Activated CD4-positive, alpha-beta T cell treated with anti-CD3 and anti-CD28 coated beads, Interleukin-2, amount 50 U/mL, for 48 hours (primary cell): Measurements from ENCODE around the gene RGS9.
A peak's percentile ranks its signal among the peaks of the same experiment; 100 is the strongest.
"Not testable (repeated sequence)": the region's sequence is repeated elsewhere in the genome, so short reads cannot be mapped to it uniquely, and the experiment has no call there.

ENCODE experiments used
- DNase-seq, 2 experiments: peaks; one replicate each; pipeline ENCODE4 v3.0.0-alpha.2; 2020

RGS9 gene

DNA sequence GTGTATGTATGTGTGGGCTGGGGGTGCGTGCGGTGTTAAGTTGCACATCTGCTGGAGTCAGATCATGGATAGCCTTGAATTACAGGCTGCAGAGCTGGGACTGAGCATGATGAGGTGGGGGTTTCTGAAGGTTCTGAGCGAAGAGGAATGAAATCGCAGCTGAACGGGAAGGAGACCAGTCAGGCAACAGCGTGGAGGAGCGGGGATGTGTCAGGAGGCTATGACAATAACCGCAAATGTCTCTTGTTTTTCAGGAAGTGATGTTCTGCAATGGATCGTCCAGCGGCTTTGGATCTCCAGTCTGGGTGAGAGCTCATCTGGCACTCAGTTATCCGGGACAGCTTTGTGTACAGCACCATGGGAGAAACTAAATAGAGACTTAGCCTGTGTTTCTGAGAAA lies 20.9 kb downstream of the RGS9 start:
- DNase-seq = no peak

DNA sequence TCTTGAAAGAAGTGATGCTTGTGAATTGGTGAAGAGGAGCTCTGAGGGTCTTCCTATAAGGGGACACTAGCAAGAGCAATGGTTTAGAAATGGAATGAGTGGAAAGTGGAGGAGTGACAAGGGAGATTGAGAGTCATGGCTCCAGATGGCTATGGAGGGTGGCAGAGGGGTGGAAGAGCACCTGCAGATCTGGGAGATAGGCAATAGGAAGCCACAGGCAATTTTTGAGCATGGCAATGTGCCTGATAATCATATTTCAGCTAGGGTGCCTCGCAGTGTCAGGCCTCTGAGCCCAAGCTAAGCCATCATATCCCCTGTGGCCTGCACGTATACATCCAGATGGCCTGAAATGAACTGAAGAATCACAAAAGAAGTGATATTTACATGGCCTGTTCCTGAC lies 21.5 kb downstream of the RGS9 start:
- no peak for DNase-seq

DNA sequence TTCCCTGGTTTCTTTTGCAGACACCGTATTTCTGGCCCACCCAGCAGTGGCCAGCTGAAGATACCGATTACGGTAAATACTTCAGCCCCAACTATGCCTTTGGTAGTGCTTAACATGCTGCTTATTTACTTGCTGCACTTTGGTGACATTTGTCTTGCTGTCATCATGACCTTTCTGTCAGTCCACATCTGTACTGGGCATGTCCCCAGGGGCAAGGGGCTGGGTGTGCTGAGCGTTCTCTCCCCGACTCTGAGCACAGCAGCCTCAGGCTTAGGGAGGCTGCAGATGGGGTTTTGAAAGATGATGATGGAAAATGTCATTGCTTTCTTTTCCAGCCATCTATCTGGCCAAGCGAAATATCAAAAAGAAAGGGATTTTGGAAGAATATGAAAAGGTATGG lies 23.3 kb downstream of the RGS9 start:
- DNase-seq = no peak

DNA sequence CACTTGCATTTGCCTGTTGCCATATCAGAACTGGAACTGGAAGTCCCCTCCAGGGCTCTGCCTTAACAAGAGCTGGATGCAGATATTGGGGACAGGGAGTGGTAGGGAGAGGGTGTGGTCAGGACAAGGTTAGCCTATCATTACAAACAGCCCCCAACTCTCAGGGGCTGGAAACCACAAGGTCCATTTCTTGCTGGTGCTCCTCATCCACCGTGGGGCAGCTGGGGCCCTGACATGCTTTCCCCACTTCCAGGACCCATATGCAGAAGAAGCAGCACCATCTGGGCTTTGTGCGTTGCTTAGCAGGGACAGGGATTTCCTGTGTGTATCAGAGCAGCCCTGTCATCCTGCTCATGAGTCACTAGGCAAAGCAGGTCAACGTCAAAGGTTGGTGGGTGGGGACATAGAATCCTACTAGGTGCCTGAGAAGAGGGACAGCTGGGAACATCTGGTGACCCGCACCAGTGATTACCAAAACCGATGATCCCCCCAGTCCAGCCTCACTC lies 26.9 kb downstream of the RGS9 start:
- peak; percentile 41 to 65 for DNase-seq

DNA sequence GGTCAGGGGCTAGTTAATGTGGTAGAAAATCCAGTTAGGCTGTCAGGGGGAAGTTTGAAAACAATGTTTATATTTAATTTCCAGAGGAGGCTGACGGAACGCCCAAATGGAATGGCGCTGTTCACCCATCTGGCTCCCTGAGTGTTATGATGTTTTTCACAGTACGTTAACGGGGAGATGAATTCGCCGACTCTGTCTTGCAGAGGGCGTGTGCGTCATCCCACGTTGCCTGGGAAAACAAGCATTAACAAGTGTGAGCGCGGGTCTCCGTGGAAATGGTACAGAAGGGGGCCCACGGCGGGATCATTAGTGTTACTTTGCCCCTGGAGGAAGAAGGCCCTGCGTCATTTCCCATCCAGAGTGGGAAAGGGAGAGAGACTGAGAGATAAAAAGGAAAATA lies 29.6 kb downstream of the RGS9 start:
- no peak for DNase-seq

DNA sequence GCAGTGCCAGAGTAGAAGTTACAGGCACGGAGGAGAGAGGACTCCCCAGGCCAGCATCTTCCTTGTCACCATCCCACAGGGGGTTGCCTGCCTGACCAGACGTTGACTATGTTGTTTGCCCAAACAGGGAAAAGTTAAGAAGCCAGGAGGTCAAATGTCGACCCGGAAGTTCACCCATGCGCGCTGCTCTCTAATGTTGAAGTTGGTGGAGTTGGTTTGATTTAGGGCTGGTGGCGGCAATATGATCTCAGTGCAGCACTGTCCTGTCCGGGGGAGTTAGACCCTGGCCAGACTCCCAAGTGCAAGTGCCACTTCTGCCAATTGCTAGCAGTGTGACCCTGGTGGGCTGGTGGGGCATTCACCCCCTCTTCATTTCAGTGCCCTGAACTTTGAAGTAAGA lies 30.4 kb downstream of the RGS9 start:
- DNase-seq = no peak

DNA sequence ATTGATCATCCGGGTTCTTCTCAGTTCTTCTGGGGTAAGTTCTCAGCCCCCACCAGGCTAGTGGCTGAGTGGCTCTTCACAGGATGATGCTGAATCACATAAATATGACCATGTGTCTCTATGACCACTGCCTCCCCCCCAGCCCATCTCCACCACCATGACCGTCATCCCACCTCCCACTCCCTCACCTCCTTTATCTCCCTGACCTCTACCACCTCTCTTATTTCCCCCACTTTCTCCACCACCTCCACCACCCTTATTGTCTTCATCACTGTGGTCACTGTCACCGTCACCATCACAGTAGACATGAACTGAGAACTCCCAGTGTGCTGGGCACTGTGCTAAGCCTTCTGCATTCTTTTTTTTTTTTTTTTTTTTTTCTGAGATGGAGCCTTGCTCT lies 32.5 kb downstream of the RGS9 start:
- no peak for DNase-seq

DNA sequence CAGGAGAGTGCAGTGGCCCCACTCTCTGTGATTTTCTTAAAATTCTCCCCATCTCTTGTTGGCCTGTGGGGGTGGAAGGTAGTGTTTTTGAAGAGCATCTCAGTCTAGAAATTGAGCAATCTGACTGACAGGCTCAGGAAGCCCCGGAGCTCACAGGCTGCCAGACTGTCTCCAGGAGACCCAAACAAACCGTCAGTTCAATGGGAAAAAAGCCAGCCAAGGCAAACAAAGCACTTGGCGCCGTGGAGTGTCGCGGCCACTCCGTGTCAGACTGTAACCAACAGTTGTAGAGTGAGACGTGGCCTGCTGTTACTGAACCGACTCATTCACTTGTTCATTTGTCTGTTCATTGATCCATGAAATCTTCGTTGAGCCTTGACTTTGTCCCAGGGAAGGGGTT lies 33.7 kb downstream of the RGS9 start:
- DNase-seq = no peak

DNA sequence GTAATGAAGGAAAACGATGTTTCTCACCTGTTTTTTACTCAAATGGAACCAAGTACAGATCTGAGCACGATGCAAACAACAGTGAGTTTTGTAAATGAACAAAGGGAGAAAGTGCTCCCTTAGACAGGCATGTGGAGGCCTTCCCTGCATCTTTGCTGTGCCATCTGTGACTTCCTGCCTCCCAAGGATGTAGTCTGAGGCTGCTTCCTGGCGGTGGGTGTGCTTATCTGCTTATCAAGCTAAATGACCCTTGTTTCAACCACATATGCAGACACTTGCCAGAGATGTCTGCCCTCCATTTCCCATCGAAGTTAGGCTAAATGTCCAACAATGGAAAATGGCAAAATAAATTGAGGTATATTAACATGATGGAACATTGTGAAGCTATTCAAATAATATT lies 34.6 kb downstream of the RGS9 start:
- DNase-seq = no peak

DNA sequence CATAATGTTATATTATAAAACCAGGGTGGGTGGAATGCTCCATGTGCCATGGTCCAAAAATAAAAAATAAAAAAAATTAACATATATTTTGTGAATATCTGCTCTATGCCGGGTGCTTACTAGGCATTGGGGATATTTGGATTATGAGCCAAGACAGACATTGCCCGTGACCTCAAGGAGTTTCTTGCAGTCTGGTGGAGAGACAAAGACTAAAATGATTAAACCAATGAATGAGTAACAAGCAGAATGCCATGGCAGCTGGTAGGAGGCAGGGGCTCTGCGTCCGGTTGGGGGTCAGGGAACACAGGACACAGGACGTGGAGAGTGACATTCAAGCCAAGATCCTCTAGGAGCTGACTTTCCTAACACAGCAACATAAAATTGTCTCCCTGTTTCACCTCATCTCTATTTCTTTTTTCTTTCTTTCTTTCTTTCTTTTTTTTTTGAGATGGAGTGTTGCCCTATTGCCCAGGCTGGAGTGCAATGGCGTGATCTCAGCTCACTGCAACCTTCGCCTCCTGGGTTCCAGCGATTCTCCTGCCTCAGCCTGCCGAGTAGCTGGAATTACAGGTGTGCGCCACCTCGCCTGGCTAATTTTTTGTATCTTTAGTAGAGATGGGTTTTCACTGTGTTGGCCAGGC lies 35.4 kb downstream of the RGS9 start:
- DNase-seq = no peak

DNA sequence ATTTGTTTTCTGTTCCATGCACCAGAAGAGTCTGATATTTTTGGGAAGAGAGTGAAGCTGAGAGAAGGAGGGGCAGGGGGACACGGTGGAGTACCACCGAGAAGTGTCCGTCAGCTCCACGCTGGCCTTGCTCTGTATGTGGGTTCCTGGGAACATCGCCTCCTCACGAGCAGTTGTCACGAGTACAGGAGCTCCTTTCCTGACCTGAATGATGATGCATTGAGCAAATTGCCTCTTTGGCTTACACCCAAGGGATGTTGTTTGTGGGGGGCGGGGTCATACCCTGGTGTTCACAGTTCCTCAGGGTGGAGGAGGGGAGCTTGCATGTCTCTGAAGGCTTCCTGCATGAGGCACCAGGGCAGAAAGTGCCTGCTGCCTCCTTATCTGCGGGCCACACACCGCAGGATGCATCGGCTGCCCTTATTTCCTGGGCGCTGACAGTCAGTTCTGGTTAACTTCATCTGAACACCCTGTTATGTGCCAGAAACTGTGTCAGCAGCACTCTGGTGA lies 36.2 kb downstream of the RGS9 start:
- peak; percentile 67 to 77 for DNase-seq

DNA sequence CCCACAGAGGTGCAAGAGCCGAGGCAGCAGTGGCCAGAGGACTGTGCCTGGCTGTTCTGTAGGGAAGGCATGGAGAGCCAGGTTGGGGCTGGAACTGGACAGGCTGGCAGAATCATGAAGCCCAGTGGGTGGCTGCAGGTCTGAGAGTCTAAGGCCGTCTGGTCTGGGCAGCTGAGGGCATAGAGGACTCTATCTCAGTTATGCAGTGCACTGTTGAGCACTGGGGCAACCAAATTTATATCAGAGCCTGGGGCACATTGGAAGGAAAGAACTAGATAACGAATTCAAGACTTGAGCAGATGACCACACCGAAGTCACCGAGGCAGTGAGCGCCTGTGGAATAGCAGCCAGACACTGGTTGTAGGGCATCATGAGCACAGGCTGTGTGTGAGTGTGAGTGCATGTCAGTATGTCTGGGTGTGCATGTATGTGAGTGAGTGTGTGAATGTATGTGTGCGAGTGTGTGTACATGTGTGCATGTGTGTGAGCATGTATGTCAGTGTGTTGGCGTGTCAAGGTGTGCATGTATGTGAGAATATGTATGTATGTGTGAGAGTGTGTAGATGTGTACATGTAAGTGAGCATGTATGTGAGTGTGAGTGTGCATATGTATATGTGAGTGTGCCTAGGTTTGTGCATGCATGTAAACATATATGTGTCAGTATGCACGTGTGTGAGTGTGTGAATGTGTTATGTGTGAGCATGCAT lies 37.0 kb downstream of the RGS9 start:
- DNase-seq = no peak

DNA sequence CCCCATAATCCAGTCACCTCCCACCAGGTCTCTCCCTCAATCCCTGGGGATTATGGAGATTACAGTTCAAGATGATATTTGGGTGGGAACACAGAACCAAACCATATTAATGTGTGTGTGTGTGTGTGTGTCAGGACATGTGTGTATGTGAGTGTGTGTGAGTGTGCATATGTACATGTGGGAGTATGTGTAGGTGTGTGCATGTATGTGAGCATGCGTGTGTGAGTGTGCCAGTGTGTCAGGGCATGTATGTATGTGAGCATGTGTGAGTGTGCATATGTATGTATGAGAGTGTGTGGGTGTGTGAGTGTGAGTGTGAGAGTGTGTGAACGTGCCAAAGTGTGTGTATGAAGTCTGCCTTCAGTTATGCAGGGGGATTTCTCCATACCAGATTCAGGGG lies 37.8 kb downstream of the RGS9 start:
- DNase-seq = no peak

DNA sequence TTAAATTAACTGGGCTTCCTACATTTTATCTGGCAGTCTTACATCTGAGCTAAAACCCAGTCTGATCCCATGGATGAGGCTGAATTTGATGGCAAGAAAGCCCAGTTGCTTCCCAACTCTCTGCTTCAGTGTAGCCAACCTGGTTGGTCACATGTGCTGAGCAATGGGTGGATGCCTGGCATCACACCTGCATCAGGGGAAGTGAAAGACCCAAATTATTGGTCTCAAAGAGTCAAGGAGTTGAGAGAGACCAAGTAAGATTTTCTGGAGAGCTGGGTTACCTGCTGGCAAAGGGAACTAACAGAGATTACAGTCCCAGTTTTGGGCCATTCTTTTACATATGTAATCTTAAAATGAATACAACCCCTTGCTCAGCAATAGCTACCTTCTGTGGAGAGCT lies 38.8 kb downstream of the RGS9 start:
- no peak for DNase-seq

DNA sequence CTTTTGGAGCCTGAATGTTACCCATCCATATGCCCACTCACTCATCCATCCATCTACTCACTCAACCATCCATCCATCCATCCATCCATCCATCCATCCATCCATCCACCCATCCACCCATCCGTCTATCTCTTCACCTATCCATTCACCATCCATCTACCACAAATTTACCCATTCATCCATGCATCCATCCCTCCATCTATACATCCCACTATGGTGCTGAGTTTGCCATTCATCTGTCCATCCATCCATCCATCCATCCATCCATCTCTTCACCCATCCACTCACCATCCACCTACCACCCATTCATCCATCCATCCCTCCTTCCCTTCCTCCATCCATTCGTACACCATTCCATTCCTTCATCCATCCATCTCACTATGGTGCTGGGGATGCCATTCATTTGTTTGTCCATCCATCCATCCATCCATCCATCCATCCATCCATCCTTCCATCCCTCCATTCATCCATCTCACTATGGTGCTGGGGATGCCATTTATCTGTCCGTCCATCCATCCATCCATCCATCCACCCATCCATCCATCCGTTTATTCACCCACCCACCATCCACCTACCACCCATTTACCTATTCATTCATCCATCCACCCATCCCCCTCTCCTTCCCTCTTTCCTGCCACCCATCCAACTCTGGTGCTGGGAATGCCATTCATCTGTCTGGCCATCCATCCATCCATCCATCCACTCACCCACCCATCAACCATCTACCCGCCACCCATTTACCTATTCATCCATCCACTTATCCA lies 39.7 kb downstream of the RGS9 start:
- no peak for DNase-seq

DNA sequence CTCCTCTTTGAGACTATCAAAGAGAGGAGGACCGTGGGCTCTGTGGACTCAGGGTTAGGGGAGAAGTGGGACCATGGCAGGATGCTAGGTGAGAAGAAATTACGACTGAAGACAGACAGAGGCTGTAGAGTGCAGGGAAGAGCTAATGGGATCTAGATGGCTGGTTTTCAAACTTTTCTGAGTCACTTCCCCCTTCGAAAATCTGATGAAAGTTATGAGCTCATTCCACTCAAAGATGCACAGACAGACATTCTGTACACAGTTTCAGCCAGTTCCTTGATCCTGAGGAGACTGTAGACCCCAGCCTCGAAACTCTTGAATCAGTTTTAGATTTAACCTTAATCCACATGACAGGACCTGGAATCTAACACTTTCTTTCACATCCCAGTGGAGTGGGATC lies 40.7 kb downstream of the RGS9 start:
- no peak for DNase-seq

DNA sequence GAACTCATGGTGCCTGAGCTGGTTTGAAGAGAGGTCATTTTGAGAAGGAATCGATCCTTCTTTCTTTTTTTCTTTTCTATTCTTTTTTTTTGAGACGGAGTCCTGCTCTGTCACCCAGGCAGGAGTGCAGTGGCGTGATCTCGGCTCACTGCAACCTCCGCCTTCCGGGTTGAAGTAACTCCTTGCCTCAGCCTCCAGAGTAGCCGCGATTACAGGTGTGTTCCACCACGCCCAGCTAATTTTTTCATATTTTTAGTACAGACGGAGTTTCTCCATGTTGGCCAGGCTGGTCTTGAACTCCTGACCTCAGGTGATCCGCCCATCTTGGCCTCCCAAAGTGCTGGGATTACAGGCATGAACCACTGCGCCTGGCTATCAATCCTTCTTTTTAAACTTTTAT lies 43.1 kb downstream of the RGS9 start:
- DNase-seq = not testable (repeated sequence)

DNA sequence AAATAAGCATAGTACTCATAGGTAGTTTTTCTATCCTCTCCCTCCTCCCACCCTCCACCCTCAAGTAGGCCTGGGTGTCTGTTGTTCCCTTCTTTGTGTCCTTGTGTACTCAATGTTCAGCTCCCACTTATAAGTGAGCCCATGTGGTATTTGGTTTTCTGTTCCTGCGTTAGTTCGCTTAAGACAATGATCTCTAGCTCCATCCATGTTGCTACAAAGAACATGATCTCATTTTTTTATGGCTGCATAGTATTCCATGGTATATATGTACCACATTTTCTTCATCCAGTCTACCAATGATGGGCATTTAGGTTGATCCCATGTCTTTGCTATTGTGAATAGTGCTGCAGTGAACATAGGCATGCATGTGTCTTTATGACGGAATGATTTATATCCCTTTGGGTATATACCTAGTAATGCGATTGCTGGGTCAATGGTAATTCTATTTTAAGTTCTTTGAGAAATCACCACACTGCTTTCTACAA lies 43.6 kb downstream of the RGS9 start:
- not testable (repeated sequence) for DNase-seq

DNA sequence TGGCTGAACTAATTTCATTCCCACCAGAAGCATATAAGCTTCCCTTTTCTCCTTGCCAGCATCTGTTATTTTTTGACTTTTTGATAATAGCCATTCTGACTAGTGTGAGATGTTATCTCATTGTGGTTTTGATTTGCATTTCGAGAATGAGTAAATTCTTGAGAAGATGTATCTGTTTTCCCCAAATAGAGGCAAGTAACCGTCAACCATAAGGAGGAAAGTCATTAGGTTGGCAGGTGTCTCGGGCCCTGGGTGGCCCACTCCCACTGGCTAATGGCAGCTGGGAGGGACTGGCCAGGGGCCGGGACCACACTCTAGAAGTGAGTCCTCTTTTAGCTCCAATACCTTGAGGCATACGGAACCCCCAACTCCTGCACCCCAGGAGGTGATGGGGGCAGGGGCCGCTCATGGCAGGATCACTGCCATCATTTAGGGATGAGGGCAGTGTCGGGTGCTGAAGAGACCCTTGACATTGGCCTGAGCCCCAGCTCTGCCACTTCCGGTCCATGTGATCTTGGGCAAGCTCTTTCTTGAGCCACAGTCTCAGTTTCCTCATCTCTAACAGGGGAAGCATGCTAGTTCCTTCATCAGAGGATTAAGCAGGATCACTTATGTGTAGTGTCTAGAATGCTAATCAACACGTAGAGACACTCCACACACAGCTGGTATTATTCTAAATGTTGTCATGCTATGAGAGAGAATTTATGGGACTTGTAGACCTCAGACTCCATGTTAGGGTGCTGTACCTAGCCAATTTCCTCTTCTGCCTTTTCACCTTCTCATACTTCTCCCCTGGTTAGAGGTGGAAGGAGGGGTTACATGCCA lies 44.3 kb downstream of the RGS9 start:
- DNase-seq = peak; percentile 59 to 66

DNA sequence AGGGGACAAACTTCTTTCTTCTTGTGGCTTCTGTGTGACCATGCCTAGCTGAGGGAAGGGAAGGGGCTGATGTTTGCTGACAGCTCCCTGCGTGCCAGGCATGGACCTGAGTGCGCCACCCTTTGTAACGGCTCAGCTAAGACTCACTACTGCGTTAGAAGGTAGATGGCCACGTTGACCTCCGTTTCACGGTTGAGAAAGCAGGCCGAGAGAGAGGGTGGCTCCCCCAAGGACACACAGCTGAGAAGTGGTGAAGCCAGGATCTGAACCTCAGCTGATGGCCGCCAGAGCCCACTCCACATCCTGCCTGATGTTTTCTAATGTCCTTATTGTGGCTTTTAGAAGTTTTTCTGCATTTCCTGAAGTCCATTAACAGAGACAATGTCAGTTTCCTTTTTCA lies 45.1 kb downstream of the RGS9 start:
- no peak for DNase-seq

DNA sequence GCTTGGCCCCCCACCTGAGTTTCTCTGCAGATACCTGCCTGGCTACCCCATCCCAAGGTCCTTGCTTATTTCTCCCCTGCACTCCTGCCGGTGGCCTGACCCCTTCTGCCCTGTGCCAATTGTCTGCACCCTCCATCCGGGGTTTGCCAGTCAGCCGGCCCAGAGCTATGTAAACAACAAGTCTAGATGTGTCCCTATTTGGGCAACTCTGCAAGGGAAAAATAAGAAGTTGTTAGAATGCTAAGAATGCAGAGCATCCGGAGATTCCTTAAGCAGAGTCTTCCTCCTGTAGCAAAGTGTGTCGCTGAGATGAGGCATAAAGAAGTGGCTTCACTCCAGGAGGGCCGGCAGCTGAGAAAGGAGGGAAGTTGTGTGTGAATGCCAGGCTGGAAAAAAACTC lies 46.6 kb downstream of the RGS9 start:
- no peak for DNase-seq

DNA sequence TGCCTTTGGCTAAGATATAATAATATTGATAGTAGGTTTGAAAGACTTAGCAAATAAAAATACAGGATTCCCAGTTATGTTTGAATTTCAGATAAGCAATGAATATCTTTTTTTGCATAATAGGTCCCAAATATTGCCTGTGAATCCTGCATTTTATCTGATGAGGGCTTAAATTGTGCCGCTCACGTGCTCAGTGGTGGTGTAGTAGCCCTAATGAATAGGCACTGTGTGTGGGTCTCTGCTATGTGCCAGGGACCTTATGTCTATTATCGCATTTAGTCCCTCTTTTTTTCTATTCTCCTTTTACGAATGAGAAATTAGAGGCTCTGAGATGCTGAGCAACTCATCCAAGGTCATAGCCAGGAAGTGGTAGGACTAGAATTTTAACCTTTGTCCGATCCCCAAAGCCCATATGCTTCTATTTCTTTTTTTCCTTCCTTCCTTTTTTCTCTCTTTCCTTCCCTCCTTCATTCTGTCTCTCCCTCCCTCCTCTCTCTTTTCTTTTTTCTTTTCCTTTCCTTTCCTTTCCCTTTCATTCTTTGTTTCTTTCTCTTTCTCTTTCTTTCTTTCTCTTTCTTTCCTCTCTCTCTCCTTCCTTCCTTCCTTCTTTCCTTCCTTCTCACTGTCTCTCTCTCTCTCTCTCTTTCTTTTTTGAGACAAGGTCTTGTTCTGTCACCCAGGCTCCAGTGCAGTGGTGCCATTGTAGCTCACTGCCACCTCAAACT lies 47.2 kb downstream of the RGS9 start:
- no peak for DNase-seq
